AG09319 (cell line): ENCODE data around the gene IFITM5.

ENCODE experiments used
- DNase-seq: peaks from one replicate; pipeline ENCODE4 v3.0.0-alpha.2; 2010; ENCODE audit warnings: low read depth; ENCODE audit errors: extremely low read depth
- CTCF ChIP-seq: IDR thresholded peaks from 2 replicates; pipeline ENCODE4 v1.5.1; 2011; ENCODE audit warnings: low read depth, mild to moderate bottlenecking, inconsistent platforms, low read length, moderate library complexity

The IFITM5 gene

DNA sequence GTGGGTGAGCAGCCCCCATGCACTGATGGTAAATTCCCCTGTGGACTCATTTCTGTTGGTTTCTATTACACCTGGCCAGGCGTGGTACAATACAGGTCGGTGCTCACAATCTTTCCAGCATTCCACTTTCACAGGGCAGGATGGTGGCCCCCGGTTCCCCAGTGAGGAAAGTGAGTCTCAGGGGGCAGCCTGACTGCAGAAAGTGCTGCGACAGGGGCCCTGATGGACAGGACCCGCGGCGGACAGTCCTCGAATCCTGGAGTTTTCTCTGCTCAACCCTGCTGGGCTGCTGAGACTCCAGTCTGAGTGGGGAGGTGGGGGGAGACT is 13.5 kb downstream of the IFITM5 start:
- no peak for DNase-seq
- TF ChIP-seq CTCF = no peak

GRCh38 chr11:285021-285893 is 14.1 kb downstream of the IFITM5 start:
- no peak for TF ChIP-seq CTCF

DNA sequence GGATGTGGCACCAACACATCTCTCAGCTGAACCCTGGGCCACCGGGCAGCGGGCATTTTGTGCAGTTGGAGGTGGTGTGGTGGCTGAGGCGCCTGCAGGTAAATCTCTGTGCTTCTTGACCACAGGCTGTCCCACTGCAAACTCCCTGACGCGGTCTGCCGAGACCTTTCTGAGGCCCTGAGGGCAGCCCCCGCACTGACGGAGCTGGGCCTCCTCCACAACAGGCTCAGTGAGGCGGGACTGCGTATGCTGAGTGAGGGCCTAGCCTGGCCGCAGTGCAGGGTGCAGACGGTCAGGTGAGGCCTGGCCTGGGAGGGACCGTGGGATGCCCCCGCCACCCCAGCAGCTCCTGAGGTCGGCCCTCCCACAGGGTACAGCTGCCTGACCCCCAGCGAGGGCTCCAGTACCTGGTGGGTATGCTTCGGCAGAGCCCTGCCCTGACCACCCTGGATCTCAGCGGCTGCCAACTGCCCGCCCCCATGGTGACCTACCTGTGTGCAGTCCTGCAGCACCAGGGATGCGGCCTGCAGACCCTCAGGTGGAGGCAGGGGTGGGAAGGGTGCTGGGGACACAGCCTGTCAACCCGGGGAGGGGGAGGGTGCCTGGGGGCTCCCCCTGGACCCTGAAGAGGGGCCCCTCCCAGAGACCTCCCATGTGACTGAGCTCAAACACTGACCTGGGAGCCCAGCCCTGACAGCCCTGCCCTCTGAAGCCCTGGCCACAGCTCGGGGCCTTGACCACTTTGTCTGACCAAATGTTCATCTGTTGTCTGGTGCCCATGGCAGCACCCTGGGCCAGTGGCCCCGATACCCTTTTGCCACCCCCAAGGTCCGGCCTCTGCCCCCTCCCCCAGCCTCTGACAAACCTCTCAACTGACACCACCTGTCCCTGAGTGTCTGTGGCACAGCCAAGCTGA is 15.0 kb downstream of the IFITM5 start:
- no peak for DNase-seq
- TF ChIP-seq CTCF = no peak

More at GRCh38 chr11:285021-285893, 14.1 kb downstream of the IFITM5 start:
- no peak for DNase-seq

DNA sequence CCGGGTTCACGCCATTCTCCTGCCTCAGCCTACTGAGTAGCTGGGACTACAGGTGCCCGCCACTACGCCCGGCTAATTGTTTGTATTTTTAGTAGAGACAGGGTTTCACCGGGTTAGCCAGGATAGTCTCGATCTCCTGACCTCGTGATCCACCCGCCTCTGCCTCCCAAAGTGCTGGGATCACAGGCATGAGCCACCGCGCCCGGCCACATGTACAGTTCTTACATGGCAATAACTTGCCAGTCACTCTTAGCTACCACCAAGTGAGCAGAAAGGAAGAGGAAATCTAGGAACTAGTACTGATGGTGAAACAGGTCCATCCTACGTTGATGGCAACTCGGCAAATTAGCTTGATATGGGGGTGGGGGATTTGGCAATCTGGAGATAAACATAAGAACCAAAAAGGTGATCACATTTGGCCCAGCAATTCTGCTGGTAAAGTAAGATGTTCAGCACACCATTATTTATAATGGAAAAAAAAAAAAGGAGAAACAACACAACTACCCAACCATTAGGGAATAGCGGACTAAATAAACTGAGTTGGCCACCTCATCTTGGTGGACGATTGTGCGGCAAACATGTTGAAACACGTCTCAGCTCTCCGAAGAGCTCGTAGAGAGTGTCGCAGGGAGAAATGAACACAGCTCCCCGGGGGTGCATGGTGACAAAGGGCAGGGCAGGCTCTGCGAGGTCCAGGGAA is 15.8 kb downstream of the IFITM5 start:
- no peak for DNase-seq
- TF ChIP-seq CTCF = no peak

DNA sequence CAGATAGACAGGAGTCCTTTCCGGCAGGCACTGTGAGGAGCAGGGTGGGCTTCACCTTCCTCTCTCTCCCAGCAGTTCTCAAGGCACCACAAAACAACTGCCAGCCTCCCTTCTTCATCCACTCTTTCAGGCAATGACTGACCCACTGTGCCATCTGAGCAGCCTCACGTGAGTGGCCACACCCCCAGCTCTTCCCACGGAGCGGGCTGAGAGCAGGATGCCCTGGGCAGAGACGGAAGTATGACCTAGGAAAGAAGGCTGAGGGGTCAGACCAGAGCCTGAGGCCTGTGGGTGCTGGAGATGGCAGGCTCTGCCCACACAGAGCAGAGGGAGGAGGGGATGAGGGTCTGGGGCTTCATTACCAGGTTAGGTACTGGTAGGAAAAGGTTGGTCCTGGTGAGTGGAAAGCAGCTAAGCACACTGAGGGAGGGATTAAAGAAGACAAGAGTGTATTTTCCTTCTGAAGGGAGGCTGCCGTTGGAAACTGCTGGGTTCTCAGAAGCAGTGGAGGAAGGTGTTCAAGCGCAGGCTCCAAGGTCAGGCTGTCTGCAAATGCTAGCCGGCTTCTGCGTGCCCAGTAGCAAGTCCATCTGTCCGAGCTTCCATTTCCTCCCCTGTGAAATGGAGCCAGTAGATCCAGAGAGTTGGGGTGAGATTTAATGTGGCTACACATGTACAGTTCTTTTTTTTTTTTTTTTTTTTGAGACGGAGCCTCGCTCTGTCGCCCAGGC is 16.5 kb downstream of the IFITM5 start:
- no peak for DNase-seq
- no peak for TF ChIP-seq CTCF

DNA sequence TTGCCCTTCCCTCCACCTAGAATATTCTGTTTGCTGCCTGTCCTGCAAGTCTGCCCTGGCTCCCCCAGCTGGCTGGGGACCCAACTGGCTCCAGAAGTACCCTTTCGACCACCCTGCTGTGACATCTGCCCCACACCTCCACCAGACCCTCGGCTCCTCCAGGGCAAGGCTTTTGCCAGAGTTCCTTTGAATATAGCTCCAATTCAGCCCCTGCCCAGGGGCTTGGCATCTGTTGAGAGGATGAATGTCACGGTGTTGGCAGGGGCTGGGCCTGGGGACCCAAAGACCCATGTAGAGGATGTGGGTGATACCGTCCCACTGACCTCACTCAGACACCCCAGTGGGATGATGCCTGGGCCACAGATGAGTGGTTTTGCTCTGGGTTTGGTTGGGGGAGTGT is 17.2 kb downstream of the IFITM5 start:
- no peak for DNase-seq
- TF ChIP-seq CTCF = no peak
